GM12878 (cell line): ENCODE data around the gene UST.

Experiments
- BHLHE40 ChIP-seq, 2 experiments: fragments of 450-650 bp in 1 of 2; IDR thresholded peaks; 2 replicates each; pipeline ENCODE4 v1.6.1; 2011 to 2017; ENCODE audit warnings: low read depth in 2 of 2, borderline replicate concordance in 1 of 2, improper control_type of control experiment in 1 of 2, low read length in 1 of 2, mild to moderate bottlenecking in 1 of 2
- CTCF ChIP-seq, 3 experiments: IDR thresholded peaks in 2 of 3; conservative IDR thresholded peaks in 1 of 3; 2 replicates each; pipeline ENCODE4 v1.5.1; 2011; ENCODE audit warnings: low read depth in 3 of 3, low read length in 3 of 3, mild to moderate bottlenecking in 3 of 3, control low read depth in 2 of 3, moderate library complexity in 2 of 3, inconsistent platforms in 1 of 3, mixed read lengths in 1 of 3; ENCODE audit not compliant: control insufficient read depth in 2 of 3, insufficient read depth in 1 of 3; ENCODE audit errors: extremely low read depth in 1 of 3
- EZH2 ChIP-seq: IDR thresholded peaks from 2 replicates; pipeline ENCODE4 v1.6.1; 2012; ENCODE audit warnings: low read depth, mild to moderate bottlenecking, control low read depth, inconsistent platforms, low read length, borderline replicate concordance; ENCODE audit not compliant: control insufficient read depth
- NFIC ChIP-seq: IDR thresholded peaks from 2 replicates; pipeline ENCODE4 v1.6.1; 2012; ENCODE audit warnings: low read depth, mild to moderate bottlenecking, inconsistent platforms, low read length, moderate library complexity
- SIN3A ChIP-seq: IDR thresholded peaks from 2 replicates; pipeline ENCODE4 v1.6.1; 2012; ENCODE audit warnings: low read depth, low read length, improper control_type of control experiment
- STAT1 ChIP-seq: fragments of 450-650 bp; conservative IDR thresholded peaks from 2 replicates; pipeline ENCODE4 v1.6.1; 2014; ENCODE audit warnings: antibody characterized with exemption, mild to moderate bottlenecking
- ZNF274 ChIP-seq: IDR thresholded peaks from one replicate; pipeline ENCODE4 v1.8.0; 2011; ENCODE audit not compliant: insufficient read length, insufficient read depth

- TF ChIP-seq NFIC = no peak
- TF ChIP-seq CTCF (IDR thresholded peaks at IDR 0.05 in 2 of 3, conservative IDR thresholded peaks at IDR 0.05 in 1 of 3; ENCODE audit: control insufficient read depth in 2 of 3, extremely low read depth in 1 of 3, insufficient read depth in 1 of 3, low read depth in 3 of 3, low read length in 3 of 3) = no peak
- no peak for TF ChIP-seq STAT1
- TF ChIP-seq EZH2 = no peak
- no peak for TF ChIP-seq ZNF274
- TF ChIP-seq SIN3A = no peak
- no peak; a peak in 1 of 4 replicates for TF ChIP-seq BHLHE40 (IDR thresholded peaks at IDR 0.05; ENCODE audit: borderline replicate concordance in 1 of 2, low read depth in 2 of 2, low read length in 1 of 2)
Measured at GRCh38 chr6:149053848-149054558, 307.2 kb downstream of the UST start.
